ENCODE measurements around the gene EDC4. TPM values are rescaled to one million over a fixed set of nuclear protein-coding genes. Genes with fewer than 3 reads are reported as not detected.
A peak's percentile ranks its signal among the peaks of the same experiment; 100 is the strongest.

Gene EDC4
- polyA plus RNA-seq, 1 experiment: 18.7 TPM

DNA sequence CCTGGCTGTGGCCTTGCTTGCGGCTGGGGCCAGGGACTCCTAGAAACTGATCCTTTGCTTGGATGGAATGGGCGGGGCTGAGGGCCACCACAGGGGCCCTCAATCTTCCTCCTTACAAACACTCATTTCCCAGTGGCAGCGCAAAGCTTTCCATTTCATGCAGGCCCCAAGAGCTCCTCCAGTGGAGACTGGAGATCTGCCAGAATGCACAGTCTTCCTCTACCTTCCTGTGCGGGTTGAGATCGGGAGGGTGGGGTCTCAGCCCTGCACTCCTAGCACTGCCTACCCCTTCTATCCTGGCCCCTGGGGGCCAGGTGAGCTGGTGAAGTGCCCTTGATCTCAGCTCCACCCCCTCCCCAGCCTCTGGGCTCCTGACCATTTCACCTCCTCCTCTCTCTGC, 13.5 kb downstream of the EDC4 start:
- TF ChIP-seq, protein P1, sequence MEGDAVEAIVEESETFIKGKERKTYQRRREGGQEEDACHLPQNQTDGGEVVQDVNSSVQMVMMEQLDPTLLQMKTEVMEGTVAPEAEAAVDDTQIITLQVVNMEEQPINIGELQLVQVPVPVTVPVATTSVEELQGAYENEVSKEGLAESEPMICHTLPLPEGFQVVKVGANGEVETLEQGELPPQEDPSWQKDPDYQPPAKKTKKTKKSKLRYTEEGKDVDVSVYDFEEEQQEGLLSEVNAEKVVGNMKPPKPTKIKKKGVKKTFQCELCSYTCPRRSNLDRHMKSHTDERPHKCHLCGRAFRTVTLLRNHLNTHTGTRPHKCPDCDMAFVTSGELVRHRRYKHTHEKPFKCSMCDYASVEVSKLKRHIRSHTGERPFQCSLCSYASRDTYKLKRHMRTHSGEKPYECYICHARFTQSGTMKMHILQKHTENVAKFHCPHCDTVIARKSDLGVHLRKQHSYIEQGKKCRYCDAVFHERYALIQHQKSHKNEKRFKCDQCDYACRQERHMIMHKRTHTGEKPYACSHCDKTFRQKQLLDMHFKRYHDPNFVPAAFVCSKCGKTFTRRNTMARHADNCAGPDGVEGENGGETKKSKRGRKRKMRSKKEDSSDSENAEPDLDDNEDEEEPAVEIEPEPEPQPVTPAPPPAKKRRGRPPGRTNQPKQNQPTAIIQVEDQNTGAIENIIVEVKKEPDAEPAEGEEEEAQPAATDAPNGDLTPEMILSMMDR (IDR thresholded peaks at IDR 0.05; ENCODE audit: low read depth, low read length): no peak
- ChIA-PET POLR2A (no interaction called here), CTCF (interaction anchor here (0.6 kb wide), 1 partner anchor 158 kb away, joined by 4 read pairs; no protein-coding TSS in a partner anchor)
- H3K27me3 ChIP-seq (ENCODE audit: control insufficient read depth, insufficient read depth, low read length): no peaks in the 10 kb centered on the region
- H3K4me3 ChIP-seq (ENCODE audit: low read depth, low read length): no peak overlapping the region
- DNase-seq (ENCODE audit: low read depth, low spot score): no peak
- no peaks in the 10 kb centered on the region for H3K9me3 ChIP-seq (ENCODE audit: control insufficient read depth, insufficient read depth, low read length)
- H3K27ac ChIP-seq (ENCODE audit: low read depth, low read length): no peak overlapping the region

- Histone ChIP-seq H3K9me3 (ENCODE audit: control insufficient read depth, insufficient read depth, low read length) (no peaks in the 10 kb centered on the region), H3K27me3 (ENCODE audit: control insufficient read depth, insufficient read depth, low read length) (no peaks in the 10 kb centered on the region), H3K4me3 (ENCODE audit: low read depth, low read length) (no peak overlapping the region), H3K27ac (ENCODE audit: low read depth, low read length) (no peak overlapping the region)
- ChIA-PET CTCF (no interaction called here), POLR2A (no interaction called here)
- TF ChIP-seq, protein P1 (IDR thresholded peaks at IDR 0.05; ENCODE audit: low read depth, low read length): no peak
- DNase-seq (ENCODE audit: low read depth, low spot score): no peak
Observed at GRCh38 chr16:67888331-67888730, 15.5 kb downstream of the EDC4 start.

GRCh38 chr16:67892375-67892774, 19.5 kb downstream of the EDC4 start:
- Histone ChIP-seq H3K27me3 (ENCODE audit: control insufficient read depth, insufficient read depth, low read length) (no peaks in the 10 kb centered on the region), H3K4me3 (ENCODE audit: low read depth, low read length) (peak overlapping the region; percentile 59), H3K27ac (ENCODE audit: low read depth, low read length) (no peak overlapping the region), H3K9me3 (ENCODE audit: control insufficient read depth, insufficient read depth, low read length) (no peaks in the 10 kb centered on the region)
- TF ChIP-seq, protein P1 (IDR thresholded peaks at IDR 0.05; ENCODE audit: low read depth, low read length): no peak
- POLR2A ChIA-PET: interaction anchor here (0.7 to 2.0 kb wide), 3 partner anchors 8 to 35 kb away, joined by 3 to 10 read pairs (median 3); partner anchors contain the start of genes EDC4 and NRN1L
- no peak for DNase-seq (ENCODE audit: low read depth, low spot score)
- CTCF ChIA-PET: interaction anchor here (0.6 to 3.3 kb wide), 6 partner anchors 9 to 336 kb away, joined by 3 to 16 read pairs (median 3); partner anchors contain the start of gene NRN1L

- POLR2A ChIA-PET: interaction anchor here (0.6 to 2.0 kb wide), 4 partner anchors 9 to 233 kb away, joined by 3 to 10 read pairs (median 3); partner anchors contain the start of genes ACD, EDC4 and NRN1L
Observed at GRCh38 chr16:67892899-67893742, 20.3 kb downstream of the EDC4 start, which contains the start of gene PSKH1. Gene PSKH1 (plus strand): TSS chr16:67893254. CDS start chr16:67908750, 15,496 bp downstream.

More at GRCh38 chr16:67892899-67893742, 20.3 kb downstream of the EDC4 start, which contains the start of gene PSKH1:
- Histone ChIP-seq H3K27me3 (ENCODE audit: control insufficient read depth, insufficient read depth, low read length) (no peaks in the 10 kb centered on the region), H3K27ac (ENCODE audit: low read depth, low read length) (peak within 1 kb of the TSS; percentile 75), H3K4me3 (ENCODE audit: low read depth, low read length) (peak within 1 kb of the TSS; percentile 87), H3K9me3 (ENCODE audit: control insufficient read depth, insufficient read depth, low read length) (no peaks in the 10 kb centered on the region)
- TF ChIP-seq, protein P1 (IDR thresholded peaks at IDR 0.05; ENCODE audit: low read depth, low read length): no peak
- CTCF ChIA-PET: interaction anchor here (0.6 to 3.3 kb wide), 8 partner anchors 9 to 335 kb away, joined by 3 to 16 read pairs (median 3); partner anchors contain the start of gene NRN1L
- DNase-seq (ENCODE audit: low read depth, low spot score): peak; percentile 79

Measured in AG04450 (cell line).